DMS 273 treated with DMSO at 0.1 percent for 48 hours (cell line): ENCODE measurements around the gene HOXD12.
A peak's percentile ranks its signal among the peaks of the same experiment; 100 is the strongest.

Experiments
- DNase-seq: peaks from one replicate; lab custom pipeline; 2025; lab: John Stamatoyannopoulos, UW

Gene HOXD12

GRCh38 chr2:176131848-176132158 lies 32.2 kb downstream of the HOXD12 start:
- DNase-seq, result no peak

DNA sequence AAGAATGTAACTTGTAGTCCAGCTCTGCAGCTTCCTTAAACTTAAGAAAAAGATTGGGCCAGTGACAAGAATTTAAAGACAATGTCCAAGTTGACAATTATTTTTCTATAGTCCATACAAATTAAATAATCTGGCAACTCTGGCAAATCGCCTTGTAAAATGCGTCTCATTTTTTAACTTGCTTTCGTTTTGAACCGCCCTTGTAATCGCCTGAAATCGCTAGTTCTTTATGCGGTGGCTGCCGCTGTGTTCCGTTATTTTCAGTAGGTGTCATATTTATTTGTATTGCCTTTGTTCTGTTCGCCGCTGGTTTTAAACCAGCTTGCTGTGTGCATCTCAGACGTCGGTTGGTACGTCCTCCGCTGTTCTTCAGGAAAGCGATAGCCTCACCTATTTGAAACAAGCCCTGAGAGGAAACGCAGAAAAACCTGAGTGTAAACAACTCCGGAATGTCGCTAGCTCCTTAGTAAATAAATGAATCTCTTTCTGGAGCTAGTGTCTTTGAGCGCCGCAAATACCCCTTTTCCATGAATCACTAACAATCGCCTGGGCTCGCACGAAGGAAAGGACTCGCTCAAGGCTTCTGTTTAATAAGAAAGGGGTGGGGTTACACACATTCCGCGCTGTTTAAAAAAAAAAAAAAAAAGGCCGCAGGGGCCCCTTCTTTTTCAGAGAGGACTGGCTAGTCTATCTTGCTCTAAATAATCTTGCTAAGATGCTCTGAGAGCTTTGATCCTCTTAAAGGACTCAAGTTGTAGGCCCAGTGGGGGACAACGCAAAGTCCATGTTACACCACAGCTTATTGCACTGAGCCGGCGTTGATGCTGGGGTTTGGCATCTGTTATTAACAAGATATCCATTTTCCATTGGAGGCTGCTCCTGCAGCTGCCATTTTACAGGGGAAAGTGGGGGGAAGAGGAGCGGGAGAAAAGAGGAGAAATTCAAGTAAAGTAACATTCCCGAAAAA lies 32.9 kb downstream of the HOXD12 start:
- DNase-seq, result no peak

- DNase-seq, result no peak
Measured at GRCh38 chr2:176133389-176133788, 33.8 kb downstream of the HOXD12 start.

DNA sequence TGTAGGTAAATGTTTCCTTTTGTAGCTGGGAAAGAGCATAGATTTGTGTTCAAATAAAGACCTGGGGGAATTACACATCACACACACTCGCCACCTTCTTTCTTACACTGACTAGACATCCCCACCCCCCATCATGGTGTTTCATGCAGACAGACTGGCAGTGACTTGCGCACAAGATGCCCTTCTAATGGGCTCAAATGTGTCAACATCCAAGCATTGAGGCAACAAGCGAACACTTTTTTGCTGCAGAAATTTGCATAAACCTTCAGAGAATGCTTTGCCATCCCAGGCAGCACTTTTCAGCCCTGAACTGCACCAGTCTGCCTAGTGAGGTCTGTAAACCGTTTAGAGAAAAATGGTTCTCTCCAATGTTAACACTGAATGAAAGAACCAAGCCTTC lies 34.4 kb downstream of the HOXD12 start:
- no peak for DNase-seq

- DNase-seq, result no peak
Measured at GRCh38 chr2:176135035-176135440, 35.4 kb downstream of the HOXD12 start.

DNA sequence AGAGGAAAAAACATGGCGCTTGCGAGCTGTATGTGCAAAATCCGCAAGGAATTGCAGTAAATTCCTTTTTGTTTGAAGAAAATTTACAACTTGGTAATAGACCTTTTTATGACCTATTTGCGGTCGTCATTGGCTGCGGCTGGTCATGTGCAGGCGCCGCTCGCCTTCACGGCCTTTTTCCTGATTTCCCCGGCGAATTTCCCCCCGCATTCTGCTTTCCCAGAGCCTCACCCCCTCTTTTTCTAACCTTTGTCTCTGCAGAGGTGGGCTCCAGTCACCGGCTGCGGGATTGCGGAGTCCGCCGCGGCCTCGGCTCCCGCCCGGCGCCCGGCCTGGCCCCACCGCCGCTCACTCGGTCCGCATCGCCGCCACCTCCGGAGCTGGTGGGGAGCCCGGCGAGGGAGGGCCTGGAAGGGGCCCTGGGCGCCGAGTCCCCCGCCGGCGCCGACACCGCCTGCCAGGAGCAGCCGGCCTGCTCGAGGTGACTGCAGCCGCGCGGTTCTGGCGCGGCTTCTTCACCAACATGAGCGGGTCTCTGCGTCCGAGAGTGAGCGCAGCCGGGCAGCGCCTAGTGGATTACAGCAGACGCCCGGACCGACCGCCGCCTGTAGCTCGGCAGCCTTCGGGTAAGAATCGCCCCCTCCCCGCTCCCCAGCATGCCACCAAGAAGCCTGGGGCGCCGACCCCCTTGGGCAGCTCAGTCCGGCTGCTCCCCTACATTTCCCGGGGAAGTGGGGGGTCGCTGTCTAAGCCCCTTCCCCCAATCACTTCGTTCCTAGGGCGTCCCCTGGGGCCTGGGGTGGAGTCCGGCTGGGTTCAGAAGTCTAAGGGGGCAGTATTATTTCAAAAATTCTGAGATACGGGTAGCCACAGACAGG lies 37.0 kb downstream of the HOXD12 start:
- no peak for DNase-seq

GRCh38 chr2:176137252-176137580 lies 37.6 kb downstream of the HOXD12 start:
- DNase-seq, result no peak

DNA sequence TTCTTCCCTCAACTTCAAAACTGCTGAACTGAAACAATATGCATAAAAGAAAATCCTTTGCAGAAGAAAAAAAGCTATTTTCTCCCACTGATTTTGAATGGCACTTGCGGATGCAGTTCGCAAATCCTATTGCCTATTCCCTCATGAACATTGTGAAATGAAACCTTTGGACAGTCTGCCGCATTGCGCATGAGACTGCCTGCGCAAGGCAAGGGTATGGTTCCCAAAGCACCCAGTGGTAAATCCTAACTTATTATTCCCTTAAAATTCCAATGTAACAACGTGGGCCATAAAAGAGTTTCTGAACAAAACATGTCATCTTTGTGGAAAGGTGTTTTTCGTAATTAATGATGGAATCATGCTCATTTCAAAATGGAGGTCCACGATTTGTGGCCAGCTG lies 38.3 kb downstream of the HOXD12 start:
- no peak for DNase-seq

DNA sequence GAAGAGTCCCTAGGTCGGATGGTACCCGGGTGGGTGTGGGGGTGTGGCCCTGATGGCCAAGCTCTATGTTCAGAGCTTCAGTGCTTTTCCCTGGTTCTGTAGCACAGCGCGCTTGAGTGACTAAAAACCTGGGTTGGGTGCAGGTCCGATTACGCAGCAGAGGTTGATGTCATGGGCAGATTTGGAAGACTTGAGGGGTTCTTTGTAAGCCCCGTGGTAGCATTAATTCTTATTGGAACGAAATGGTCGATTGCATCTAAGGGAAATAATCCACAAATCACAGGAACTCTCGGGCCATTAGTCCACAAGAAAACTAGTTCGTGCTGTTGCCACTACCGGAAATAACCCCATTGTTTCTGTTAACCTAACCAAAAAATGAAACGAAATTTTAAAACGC lies 38.9 kb downstream of the HOXD12 start:
- DNase-seq, result no peak

DNA sequence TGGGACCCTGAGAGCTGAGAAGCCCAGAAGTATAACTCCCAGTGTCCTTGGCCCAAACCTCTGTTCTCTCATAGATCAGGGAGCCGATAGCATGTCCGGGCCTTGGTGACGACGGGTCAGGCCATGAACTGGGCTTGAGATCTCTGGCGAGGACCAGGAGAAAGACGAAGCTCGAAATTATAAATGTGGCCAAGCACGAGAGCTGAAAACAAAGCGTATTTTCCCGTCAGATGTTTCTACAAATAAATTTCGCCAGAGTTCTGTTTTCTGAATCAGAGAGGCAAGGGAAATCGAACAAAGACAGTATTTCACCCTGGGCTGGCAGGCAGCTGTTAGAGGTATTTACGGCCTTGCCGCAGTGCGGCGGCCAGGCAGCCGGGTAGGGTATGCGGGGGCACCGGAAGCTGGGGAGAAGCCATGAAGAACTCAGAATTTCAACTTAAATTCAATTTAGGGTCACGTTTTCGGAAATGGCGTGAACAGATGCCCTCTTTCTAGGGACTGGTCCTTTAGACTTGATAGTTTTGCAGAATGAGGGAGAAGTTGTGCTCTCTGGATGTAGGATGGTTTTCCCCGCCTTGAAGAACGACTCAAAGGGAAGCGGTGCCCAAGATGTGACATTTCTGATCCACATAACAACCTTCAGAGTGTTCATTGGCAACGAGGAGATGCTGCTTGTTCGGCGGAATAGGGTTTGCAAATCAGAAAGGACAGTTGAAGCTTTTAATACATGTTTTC lies 39.5 kb downstream of the HOXD12 start:
- no peak for DNase-seq

GRCh38 chr2:176139661-176140512 lies 40.3 kb downstream of the HOXD12 start:
- DNase-seq, result no peak

DNA sequence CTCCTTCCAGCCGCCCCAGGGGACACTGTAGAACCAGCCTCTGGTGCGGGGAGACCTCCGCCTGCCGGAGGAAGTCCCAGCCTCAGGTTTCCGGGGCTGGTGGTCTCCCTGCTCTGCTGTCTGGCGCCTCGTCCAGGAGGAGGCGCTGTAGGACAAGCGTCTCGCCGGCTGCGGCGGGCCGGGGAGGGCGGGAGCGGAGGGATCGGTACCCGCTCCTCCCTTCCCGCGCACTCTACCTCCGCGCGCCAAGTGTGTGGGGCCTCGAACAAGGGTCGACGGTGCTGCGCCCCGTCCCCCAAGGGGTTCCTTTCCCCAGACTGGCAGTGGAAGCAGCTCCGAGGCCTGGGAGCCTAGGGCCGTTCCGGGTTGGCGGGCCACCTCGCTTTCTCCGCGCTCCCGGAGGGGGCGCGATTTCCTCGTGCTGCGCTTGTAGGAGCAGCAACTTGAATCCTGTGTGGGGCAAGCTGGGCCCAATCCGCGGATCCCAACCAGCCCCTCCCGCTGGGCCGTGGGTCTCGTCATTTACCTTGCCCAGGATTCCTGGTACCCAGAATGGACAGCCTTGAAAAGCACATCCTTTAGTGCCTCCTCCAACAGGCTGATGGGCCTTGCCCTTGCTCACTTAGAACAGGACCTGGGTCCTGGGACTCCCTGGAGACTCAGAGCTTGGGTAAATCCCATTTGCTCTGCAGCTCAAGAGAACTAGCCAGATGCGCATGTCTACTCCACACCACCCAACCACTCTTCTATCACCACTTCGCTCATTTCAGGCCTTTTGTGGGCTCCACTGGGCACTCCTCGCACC lies 41.1 kb downstream of the HOXD12 start:
- DNase-seq, result peak; percentile 70

DNA sequence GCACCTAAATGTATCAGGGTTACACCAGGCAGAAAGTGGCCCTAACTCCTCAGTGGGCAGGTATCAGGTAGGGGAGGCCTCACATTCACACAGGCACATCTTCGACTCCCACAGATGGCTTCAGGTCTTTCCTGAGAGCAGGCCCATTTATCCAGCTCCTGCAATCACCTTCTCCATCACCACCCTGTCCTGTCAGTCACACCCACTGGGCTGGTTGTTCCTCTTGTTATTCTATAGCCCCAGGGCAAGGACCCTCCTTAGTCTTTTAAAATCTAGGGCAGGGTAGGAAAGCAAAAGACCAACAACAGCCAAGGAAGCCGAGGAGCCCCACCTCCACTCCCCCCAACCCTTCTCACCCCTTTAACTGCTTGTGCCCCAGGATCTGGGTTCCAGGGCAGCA lies 42.7 kb downstream of the HOXD12 start:
- DNase-seq, result no peak

- DNase-seq, result no peak
Measured at GRCh38 chr2:176145085-176145969, 45.7 kb downstream of the HOXD12 start.

- no peak for DNase-seq
Measured at GRCh38 chr2:176146101-176146500, 46.5 kb downstream of the HOXD12 start.

- DNase-seq, result no peak
Measured at GRCh38 chr2:176146645-176147044, 47.0 kb downstream of the HOXD12 start.

- no peak for DNase-seq
Measured at GRCh38 chr2:176147210-176147799, 47.7 kb downstream of the HOXD12 start.

DNA sequence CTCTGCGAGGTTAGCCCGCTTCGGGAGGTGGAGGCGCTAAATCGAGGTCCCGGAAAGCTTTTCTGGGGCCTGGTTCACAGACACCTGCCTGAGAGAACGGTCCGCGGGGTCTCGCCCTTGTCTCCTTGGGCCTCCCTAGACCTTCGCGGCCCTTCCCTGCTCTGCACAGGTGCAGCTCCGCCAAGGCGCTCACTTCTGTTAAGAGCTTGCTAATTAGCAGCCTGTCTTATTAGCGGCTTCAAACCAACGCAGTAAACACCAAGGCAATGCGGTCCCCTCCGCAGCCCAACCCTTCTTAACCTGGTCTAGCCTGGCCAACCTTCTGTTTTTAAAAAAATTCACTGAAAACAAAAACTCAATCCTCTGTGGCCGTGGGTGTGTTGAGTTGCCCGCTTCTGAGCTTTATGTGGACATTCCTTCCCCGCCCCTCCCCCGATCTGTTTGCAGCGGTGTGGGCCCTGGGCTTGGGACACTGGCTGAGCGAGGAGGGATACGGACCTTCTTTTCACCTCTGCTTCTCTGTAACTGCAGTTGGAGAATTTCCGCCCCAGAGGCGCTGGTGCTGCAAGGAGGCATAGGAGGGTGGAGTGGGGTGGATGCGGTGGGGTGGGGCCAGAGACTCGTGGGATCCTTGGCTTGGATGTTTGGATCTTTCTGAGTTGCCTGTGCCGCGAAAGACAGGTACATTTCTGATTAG lies 48.4 kb downstream of the HOXD12 start:
- no peak for DNase-seq
